ENCODE data around the gene SLC1A2. TPM values are rescaled to one million over a fixed set of nuclear protein-coding genes. Genes with fewer than 3 reads are reported as not detected.
A peak's percentile ranks its signal among the peaks of the same experiment; 100 is the strongest.

The SLC1A2 gene
- total RNA-seq, 2 experiments from 2014 or later: not detected

DNA sequence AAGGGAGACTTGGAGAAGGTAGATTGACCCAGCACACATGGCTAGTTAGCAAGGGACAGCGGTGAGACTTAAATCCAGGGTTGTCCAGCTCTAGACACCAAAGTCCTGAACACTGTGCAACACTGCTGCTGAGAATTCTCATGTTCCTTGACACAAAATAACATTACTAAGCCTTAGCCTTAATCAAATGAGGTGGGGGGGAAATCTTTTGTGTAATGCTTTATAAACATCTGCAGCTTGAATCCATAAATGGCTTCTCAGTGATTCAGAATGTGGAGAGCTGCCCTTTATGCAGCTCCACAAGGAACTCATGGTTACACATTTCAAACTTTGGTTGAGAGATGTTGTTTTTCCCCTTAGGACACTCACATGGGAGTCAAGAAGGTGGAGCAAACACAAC, 200.4 kb downstream of the SLC1A2 start:
- no peak for DNase-seq
- Mint-ChIP-seq H3K4me3 (no peak overlapping the region), H3K36me3 (ENCODE audit: low read depth) (peaks cover 86% of the 10 kb centered on the region), H3K27ac (peak overlapping the region; percentile 57), H3K4me1 (ENCODE audit: low read depth) (peaks cover 50% of the 10 kb centered on the region), H3K9me3 (no peaks in the 10 kb centered on the region), H3K27me3 (no peaks in the 10 kb centered on the region)
- intact Hi-C loops (cut with micrococcal nuclease): no loop called here
- TF ChIP-seq, protein P1, sequence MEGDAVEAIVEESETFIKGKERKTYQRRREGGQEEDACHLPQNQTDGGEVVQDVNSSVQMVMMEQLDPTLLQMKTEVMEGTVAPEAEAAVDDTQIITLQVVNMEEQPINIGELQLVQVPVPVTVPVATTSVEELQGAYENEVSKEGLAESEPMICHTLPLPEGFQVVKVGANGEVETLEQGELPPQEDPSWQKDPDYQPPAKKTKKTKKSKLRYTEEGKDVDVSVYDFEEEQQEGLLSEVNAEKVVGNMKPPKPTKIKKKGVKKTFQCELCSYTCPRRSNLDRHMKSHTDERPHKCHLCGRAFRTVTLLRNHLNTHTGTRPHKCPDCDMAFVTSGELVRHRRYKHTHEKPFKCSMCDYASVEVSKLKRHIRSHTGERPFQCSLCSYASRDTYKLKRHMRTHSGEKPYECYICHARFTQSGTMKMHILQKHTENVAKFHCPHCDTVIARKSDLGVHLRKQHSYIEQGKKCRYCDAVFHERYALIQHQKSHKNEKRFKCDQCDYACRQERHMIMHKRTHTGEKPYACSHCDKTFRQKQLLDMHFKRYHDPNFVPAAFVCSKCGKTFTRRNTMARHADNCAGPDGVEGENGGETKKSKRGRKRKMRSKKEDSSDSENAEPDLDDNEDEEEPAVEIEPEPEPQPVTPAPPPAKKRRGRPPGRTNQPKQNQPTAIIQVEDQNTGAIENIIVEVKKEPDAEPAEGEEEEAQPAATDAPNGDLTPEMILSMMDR (IDR thresholded peaks at IDR 0.05): no peak
- ATAC-seq: no peak
- CTCF ChIA-PET: interaction anchor here (1.2 to 1.6 kb wide), 3 partner anchors 12 to 87 kb away, joined by 3 to 4 read pairs (median 4); no protein-coding TSS in a partner anchor
- POLR2A ChIA-PET: interaction anchor here (1.1 kb wide), 1 partner anchor 23 kb away, joined by 3 read pairs; no protein-coding TSS in a partner anchor

DNA sequence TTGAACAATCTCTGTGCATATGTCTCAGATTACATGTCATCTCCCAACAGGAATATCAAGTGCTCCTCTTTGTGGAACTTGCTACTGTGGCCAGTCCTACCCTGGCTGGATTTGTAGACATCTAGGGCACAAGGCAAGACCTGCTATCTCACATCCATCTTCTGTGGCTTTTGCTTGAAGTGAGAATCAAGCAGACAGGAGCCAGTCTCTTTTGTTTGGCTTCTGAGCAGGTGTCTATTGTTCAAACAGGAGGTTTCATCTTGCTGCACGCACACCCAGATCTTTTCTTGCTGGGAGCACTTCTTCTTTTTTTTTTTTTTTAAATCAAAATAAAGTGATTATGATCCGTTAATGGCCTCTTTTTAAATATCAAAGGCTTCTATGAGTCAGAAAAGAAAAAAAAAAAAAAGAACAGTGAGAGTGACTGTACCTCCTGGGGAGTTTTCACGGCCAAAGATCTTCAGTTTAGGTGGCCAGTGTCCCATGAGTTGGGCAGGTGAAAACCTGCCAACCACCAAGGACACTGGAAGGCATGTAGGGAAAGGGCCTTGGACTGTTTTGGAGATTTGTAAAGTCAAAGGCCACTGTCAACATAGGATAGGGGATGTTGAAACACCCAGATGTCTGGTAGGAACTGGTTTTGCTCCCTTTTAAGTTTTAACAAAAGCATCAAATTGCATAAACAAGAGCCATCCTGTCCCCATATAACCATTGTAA, 202.2 kb downstream of the SLC1A2 start:
- H3K36me3 Mint-ChIP-seq (ENCODE audit: low read depth): peaks cover 85% of the 10 kb centered on the region
- TF ChIP-seq, protein P1 (IDR thresholded peaks at IDR 0.05): no peak
- H3K27me3 Mint-ChIP-seq: no peaks in the 10 kb centered on the region
- peak; percentile 21 for ATAC-seq
- POLR2A ChIA-PET: no interaction called here
- no peak overlapping the region for H3K4me3 Mint-ChIP-seq
- CTCF ChIA-PET: no interaction called here
- intact Hi-C loops (cut with micrococcal nuclease): no loop called here
- DNase-seq: no peak
- peak overlapping the region; percentile 77 for H3K27ac Mint-ChIP-seq
- no peaks in the 10 kb centered on the region for H3K9me3 Mint-ChIP-seq
- peaks cover 59% of the 10 kb centered on the region for H3K4me1 Mint-ChIP-seq (ENCODE audit: low read depth)

DNA sequence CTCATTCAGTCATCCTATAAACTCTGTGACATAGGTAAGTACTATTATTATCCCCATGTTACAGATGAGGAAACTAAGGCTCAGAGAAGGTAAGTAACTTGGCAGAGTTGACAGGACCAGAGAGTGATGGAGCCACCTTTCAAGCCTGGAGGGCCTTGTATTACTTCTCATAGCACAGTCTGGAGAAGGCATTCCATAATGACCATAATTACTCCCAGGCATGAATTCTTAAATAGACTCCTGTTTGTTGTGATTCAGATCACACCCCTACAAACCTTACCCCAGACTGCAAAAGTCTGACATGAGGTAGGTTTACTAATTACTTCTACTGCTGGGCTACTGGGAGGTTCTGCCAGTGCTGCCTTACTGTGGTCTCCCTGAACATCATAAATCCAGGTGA, 203.4 kb downstream of the SLC1A2 start:
- Mint-ChIP-seq H3K4me1 (ENCODE audit: low read depth) (peaks cover 66% of the 10 kb centered on the region), H3K9me3 (no peaks in the 10 kb centered on the region), H3K27me3 (no peaks in the 10 kb centered on the region), H3K27ac (peak overlapping the region; percentile 77), H3K4me3 (no peak overlapping the region), H3K36me3 (ENCODE audit: low read depth) (peaks cover 89% of the 10 kb centered on the region)
- TF ChIP-seq, protein P1 (IDR thresholded peaks at IDR 0.05): no peak
- intact Hi-C loops (cut with micrococcal nuclease): no loop called here
- POLR2A ChIA-PET: no interaction called here
- DNase-seq: no peak
- CTCF ChIA-PET: no interaction called here
- ATAC-seq: no peak

DNA sequence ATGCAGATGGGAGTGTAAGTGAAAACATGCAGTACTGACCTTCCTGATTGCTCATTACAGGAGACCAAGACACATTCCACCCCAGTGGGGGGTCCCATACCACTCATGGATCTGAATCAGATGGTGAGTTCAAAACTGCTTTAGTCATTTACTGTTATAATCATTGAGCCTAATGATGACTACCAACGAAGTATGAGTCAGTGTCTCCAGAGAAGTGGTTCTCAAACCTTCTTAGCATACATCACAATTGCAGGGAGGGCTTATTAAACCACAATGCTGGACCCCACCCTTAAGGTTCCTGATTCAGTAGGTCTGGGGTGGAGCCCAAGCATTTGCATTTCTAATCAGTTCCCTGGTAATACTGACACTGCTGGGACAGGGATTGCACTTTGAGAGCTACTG, 204.6 kb downstream of the SLC1A2 start:
- TF ChIP-seq, protein P1 (IDR thresholded peaks at IDR 0.05): no peak
- Mint-ChIP-seq H3K36me3 (ENCODE audit: low read depth) (peaks cover 94% of the 10 kb centered on the region), H3K9me3 (peaks cover 10% of the 10 kb centered on the region), H3K27ac (peak overlapping the region; percentile 83), H3K4me1 (ENCODE audit: low read depth) (peaks cover 68% of the 10 kb centered on the region), H3K4me3 (no peak overlapping the region), H3K27me3 (no peaks in the 10 kb centered on the region)
- ATAC-seq (peak; percentile 84), DNase-seq (peak; percentile 74)
- CTCF ChIA-PET: interaction anchor here (0.8 to 1.6 kb wide), 2 partner anchors 148 to 177 kb away, joined by 3 to 4 read pairs; no protein-coding TSS in a partner anchor
- POLR2A ChIA-PET: interaction anchor here (1.3 kb wide), 1 partner anchor 10 kb away, joined by 4 read pairs; no protein-coding TSS in a partner anchor
- intact Hi-C loops (cut with micrococcal nuclease): no loop called here

DNA sequence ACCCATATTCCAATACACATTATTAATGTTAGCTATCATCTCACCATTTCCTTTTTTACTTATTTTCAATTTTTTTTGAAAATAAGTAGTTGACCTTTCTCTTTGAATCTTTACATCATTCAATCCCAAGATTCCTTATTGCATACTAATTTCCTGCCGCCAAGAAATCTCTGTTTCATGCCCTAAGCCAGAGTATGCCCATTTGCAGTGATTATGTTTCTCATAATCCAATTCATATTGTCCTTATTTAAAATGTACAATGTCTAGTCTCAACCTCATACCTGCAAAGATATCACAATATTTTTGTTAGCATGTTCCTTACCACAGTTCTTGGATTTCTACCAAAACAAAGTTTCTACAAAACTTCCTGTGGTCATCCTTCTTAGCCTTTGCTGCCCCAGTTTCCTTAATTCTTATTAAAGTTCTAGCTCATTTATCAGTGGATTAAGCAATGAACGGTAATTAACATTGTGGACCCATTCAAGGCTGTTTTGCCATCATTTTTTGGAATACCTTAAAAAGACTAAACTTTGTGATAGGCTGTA, 205.1 kb downstream of the SLC1A2 start:
- intact Hi-C loops (cut with micrococcal nuclease): no loop called here
- POLR2A ChIA-PET: interaction anchor here (1.3 kb wide), 1 partner anchor 10 kb away, joined by 4 read pairs; no protein-coding TSS in a partner anchor
- DNase-seq: no peak
- peak overlapping the region; percentile 83 for H3K27ac Mint-ChIP-seq
- TF ChIP-seq, protein P1 (IDR thresholded peaks at IDR 0.05): no peak
- peaks cover 94% of the 10 kb centered on the region for H3K36me3 Mint-ChIP-seq (ENCODE audit: low read depth)
- H3K9me3 Mint-ChIP-seq: peaks cover 14% of the 10 kb centered on the region
- CTCF ChIA-PET: interaction anchor here (0.8 to 1.6 kb wide), 3 partner anchors 38 to 178 kb away, joined by 3 to 4 read pairs (median 3); no protein-coding TSS in a partner anchor
- no peak for ATAC-seq
- H3K4me3 Mint-ChIP-seq: no peak overlapping the region
- H3K4me1 Mint-ChIP-seq (ENCODE audit: low read depth): peaks cover 66% of the 10 kb centered on the region
- H3K27me3 Mint-ChIP-seq: no peaks in the 10 kb centered on the region
